ENCODE results near the gene NFIA.

The NFIA gene

DNA sequence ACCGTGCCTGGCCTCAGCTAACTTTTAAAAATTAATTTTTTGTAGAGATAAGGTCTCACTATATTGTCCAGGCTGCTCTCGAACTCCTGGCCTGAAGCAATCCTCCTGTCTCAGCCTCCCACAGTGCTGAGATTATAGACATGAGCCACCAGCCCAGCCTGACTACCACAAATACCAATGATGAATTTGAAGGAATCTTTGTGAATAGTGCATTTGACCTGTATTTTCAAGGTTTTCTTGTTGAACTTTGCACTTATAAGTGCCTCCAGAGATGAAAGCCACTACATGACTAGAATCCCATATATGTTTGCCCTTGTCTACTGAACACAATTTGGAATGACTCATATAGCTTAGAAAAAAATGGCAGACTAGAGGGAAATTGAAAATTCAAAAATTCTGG lies 297.3 kb downstream of the NFIA start:
- no peak for FAIRE-seq

DNA sequence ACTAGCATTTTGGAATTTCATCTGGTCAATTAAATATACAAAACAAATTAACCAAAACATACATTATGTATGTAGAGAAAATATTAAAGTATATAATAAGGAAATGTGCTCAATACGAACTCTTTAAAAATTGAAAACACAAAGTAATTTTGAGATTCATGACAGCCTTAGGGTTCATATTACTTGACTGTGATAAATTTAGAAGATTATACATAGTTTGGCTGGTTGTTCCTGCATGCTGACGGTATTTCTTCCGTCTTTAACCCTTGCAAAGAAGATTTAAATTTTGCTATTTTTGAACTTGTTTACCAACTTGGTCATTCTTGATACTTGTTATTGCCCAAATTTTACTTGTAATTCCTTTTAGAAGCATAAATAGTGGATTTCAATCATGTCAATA lies 298.2 kb downstream of the NFIA start:
- no peak for FAIRE-seq

DNA sequence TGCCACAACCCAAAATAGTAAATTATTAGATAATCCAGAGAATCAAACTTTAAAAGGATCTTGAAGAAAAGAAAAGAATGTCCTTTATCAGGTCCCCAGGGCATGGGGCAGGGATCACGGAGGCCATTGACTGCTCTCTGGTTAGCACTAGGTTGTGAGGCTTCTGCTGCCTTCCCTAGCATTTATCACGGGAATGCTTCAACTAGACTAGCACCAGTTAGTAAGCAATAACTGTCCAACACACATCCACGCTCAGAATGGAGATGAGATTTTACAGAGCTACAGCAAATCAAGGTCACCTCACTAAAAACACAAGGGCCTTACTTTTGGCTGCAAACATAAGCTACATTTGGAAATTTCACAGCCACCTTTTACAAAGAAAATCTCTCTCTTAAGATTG lies 304.0 kb downstream of the NFIA start:
- no peak for FAIRE-seq

DNA sequence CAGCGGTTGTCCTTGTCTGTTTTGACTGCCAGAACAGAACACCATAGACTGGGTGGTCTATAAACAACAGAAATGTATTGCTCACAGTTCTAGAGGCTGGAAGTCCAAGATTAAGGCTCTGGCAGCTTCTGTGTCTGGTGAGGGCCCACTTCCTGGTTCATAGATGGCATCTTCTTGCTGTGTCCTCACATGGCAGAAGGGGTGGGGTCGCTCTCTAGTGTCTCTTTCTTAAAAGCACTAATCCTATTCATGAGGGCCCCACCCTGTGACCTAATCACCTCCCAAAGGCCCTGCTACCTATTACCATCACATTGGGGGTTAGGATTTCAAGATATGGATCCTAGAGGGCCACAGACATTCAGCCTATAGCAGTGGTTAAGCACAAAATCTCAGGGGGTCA lies 304.4 kb downstream of the NFIA start:
- no peak for FAIRE-seq

DNA sequence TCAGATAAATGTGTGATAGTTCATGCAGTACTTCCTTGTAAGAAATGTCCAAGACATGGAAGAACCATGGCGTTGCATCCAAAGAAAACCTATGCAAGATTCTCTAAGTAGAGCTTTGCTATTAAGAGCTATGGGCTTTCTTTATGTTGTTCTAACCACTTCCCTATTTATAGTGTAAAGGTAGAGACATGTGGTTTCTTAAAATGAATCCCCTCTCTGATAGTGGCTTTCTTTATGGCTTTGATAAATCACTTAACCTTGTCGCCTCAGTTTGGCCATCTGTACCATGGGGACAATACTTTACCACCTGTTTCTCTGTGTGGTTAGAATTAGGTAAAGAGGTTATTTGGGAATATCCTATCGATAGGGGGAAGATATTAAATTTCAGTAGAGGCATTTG lies 305.5 kb downstream of the NFIA start:
- FAIRE-seq, result no peak

DNA sequence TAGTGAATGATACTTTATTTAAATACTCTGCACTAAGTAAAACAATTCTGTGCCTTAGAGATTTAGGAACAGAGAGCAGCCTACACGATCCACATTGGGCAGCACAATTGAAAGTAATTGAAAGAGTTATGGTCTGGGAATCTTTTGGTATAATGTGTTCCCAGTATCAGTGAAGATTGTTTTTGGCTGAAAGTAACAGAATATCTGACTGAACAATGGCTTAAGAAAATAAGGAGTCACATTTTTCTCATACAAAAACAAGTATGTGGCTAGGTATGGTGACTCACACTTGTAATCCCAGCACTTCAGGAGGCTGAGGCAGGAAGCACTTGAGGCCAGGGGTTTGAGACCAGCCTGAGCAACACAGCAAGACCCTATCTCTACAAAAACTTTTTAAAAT lies 306.2 kb downstream of the NFIA start:
- FAIRE-seq, result no peak

DNA sequence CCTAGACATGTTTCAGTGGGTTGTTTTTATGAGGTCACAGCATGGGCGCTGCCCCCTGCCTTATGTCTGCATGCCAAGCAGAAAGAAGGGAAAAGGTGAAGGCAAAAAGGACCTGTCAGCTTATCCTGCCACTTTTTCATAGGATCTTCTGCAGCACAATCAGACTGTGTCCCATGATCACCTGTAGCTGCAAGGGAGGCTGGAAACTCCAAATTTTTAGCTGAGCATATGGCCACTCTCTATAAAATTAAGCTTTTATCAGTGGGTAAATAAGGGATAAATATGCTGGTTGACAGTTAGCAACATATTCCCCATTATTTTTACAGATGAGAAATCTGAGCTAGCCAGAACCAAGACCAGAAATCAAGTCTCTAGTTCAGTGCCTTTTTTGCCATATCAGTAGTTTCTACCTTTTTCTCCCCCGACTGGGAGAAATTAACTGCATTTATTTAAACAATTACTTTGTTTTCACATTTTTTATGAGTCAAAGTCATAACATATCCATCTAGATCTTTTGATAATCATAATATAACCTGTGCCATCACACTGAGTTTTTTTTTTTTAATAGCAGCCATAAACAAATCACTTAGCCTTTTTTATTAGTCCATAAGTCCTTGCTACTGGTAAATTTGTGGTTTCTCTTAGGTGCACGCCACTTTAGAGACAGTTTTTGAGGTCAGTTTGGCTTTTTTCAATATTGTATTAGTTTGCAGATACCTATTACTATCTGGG lies 307.0 kb downstream of the NFIA start:
- FAIRE-seq, result peak; percentile 87

DNA sequence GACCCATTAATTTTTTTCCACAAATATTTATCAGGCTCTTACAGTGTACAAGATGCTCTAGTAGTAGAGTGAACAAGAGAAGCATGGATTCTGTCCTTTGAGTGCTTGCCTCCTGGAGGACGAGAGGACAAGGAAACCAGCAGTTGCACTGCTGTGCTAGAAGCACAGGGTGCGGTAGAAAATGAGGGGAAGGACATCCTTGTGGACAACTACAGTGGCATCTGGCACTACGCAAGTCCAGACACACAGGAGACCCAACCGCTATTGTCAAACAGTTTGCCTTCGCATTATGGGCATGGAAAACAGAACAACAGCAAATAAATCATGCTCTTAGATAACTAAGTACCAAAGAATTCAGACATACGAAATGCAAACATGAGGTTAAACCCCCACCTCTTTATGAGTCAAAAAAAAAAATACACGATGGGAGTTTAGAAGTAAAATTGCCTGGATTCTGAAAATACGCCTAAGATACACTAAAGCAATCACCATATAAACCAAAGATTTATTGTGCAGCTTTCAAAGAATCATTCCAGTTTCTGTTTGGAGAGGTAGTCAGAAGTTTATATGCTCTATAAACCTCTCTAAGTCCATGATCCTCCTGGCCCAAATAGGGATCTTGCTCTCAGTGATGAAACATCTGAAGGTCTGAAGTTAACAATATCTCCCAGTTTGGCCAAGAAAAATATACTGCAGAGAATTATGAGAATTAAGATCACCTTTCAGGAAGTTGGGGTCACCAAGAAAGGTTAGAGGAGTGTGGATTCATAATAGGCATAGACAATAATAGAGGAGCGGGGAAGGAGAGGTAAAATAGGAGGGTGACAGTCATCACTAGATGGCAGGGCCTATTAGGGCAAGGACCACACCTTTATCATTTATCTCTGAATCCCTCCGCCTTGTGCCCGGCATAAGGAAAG lies 307.8 kb downstream of the NFIA start:
- FAIRE-seq, result peak; percentile 23

DNA sequence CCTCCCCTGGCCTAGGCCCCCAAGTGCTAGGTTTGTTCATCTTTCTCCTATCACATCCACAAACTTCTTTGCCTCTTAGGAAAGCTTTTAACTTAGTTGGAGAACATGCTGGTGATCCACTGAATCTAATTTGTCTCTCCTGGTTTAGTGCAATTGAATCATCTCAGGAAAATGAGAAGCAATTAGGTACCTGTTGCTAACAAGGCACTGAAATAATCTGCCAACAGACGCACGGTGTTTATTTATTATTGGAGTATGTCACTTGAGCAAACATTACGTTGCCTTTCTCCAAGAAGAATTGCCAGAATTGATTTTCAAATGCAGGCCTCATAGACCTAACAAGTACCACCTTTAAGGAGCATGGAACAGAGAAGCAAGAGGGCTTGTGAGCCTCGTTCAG lies 309.4 kb downstream of the NFIA start:
- no peak for FAIRE-seq

DNA sequence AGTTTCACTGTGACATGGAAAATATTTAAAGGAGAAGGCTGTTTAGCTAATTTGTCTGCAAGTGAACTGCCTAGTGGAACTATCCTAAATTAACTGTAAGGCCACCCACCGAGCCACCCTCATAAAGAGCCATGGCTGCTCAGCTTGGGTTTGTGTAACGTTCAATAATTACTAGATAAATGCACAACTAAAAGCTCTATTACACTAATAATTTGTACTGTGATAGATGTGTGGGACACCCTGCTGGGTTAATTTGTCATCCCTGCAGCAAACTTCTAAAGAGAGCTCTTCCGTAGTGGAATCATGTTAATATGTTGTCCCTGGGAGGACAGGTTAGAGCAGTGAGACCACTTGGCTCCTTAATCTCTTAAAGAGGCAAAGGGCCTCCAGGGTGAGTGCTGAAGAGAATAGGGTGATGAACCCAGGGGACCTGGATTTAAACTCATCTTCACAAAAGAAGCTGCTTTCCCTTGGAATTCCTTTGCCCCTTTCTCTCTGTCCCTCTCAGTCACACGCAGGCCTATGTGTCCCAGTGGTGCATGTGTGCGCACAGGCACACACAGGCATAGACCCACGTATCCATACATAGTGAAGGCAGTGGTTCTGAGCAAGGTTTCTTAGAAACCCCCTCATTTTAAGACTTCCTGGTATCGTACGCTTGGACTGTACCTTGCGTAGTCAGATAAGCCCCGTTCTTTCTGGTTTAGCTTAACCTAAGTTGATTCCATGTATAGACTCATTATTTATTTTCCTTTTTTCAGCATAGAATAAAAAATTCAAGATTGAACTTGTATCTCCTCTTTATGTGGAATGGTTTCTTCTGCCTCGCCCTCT lies 310.3 kb downstream of the NFIA start:
- no peak for FAIRE-seq

DNA sequence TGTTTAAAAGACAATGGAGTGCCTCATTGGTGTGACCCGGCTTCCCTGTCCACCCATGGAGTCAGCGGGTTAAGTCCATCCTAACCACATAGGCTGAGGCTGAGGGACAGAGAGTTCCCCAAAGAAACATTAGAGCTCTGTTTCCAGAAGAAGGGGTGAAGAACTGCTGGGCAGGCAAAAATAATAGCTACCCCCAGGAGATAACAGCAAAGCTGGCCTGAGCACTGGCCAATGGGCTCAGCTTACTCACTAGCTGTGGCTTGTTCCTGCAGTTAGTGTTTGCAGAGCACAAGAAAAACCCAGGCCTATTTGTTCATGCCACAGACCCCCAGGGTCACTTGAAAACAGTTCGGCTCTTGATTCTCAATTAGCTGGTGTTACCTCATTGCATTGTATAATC lies 311.2 kb downstream of the NFIA start:
- no peak for FAIRE-seq

DNA sequence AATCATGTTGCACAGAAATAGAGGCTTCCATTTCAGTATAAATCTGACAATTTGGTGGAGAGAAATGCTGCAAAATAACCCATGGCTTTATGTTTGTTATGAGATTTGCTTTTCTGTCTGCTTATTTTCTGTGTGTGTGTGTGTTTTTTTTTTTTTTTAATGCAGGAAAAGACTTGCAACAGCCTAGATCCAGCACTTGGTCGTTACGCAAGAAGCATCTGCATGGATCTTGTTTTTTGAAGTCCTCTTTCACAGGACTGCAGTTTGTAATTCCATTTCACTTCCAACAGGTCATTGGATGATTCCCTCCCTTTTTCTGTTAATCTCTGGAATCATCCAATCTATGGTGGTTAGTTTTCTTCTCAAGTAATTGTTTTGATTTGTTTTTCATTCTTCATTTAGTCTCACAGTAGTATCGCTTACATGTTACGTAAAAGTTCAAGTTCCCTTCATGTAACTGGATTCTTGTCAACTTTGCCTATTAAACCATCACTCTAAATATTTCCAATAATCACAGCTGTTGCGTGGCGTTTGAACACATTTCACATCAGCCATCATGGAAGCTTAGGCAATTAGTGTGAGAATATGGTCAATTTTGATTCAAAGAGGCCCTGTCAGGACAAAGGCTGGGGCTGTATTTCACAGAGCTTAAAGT lies 312.9 kb downstream of the NFIA start:
- FAIRE-seq, result no peak

DNA sequence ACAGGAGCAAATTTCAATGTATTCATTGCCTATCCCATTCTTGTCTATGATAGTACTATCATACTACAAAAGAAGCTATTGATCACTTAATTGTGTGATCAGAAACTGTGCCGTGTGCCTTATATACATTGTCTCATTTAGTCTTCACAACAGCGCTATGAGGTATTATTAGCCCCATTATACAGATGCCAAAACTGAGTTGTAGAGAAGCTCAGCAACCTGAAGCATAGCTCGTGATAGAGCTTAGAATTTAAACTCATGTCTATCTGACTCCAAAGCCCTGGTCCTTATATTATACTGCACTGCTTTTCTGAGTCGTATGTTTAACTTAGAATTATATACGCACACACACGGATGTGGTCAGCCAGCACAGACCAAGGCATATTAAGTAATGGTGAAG lies 315.1 kb downstream of the NFIA start:
- FAIRE-seq, result no peak

DNA sequence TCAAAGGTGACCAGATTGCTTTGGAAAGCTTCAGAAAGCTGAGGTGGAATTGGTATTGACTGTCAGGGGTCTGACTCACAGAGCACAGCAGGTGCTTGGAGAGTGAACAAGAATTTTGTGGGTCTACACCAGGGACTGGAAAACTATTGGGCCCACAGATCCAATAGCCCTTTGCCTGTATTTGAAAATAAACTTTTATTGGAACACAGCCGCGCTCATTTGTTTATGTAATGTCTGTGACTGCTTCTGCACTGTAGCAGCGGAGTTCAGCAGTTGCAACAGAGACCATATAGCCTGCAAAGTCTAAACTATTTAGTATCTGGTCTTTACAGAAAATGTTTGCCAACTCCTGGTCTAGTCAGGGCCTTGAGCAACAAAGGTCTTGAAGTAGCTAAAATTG lies 315.6 kb downstream of the NFIA start:
- FAIRE-seq, result no peak

DNA sequence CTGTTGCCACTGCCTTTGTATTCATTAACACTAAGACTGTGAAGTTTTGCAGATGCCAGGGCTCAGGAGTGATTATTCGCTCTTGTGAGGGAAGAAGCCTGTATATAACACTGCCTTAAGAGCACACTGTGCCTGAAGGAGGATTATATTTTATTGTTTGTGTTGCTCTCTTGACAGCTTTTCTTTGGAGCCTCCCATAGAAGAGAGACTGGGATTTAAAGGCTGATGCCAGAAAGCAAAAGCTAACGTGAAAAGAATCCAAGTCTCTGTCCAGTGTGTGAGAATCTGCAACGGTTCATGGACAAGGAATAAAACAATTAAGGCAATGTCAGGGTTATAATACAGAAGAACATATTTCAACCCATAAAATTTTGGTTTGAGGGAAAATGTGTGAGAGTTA lies 316.8 kb downstream of the NFIA start:
- FAIRE-seq, result no peak

DNA sequence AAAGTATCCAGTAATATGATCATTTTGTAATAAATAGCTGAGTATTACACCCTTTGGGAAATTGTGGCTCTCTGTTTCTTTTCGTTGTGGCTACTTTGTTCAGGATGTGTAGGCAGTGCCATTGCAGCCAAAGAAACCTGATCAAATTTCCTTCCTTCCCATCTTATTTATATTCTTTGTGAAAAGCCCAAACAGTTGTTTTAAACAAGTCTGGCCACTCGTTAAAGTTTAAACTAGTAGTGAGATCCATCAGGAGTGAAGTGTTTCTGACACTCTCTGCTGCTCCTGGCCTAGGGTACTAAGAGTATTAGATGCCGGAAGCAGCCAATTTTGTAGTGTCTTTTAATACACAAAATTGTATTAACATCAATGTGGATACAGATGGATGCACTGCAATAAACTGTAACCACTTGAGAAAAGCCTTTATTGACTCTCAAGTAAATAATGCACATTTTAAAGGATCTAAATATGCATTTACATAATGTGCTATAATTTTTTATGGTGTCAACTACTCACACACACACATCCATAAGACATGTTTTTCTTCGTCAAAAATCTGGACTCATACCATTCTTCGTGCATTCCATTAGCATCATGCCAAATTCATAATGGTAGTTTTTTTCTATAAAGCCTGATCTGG lies 317.9 kb downstream of the NFIA start:
- no peak for FAIRE-seq

DNA sequence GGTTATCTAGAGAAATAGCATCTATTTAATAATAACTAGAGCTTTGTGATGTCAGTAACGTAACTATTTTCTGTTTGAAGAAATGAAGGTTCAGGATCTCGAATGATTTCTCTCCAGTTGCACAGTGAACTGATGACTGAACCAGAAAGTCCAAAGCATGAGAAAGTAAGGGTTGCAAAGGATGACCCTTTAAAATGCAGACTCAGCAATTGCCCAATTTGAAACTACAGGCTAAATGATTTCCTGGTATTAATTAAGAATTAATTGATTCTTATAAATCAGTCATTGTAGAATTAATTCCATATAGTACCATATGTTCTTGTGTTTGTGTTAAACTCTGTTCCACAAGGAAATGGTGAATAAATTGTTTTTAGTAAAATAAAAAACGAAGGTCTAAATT lies 318.6 kb downstream of the NFIA start:
- no peak for FAIRE-seq

DNA sequence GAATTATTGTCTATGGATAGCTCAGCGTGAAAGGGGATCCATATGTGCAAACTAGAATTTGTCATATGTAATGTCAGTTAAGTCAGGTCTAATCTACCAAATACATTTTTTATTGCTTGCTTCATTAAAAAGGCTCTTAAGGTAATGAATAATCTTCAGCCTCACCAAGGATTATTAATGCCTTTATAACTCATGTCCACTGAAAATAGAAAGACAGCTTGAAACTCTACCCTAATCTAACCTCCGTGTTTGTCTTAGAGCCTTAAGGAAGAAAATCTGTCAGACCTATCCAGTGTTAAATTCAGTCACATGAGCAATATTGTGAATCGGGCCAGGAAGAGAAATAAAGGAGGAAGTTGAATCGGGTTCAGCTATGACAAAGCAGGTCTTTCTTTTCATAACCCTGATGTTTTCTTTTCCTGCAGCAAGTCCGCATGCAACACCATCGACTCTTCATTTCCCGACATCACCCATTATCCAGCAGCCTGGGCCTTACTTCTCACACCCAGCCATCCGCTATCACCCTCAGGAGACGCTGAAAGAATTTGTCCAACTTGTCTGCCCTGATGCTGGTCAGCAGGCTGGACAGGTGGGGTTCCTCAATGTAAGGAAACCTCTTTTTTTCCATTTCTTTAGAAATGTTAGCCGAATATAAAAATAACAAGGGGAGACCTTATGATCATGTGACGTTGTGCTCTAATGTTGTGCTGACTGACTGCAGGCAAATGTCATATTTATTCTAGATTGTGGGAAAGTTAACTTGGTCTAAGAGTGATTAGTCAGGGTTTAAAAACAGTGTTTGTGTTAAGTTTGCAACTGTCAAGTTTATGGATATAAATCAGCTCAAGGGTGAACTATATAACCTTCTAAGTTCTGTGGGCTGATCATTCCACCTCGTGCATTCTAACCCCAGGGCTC lies 321.6 kb downstream of the NFIA start:
- no peak for FAIRE-seq

DNA sequence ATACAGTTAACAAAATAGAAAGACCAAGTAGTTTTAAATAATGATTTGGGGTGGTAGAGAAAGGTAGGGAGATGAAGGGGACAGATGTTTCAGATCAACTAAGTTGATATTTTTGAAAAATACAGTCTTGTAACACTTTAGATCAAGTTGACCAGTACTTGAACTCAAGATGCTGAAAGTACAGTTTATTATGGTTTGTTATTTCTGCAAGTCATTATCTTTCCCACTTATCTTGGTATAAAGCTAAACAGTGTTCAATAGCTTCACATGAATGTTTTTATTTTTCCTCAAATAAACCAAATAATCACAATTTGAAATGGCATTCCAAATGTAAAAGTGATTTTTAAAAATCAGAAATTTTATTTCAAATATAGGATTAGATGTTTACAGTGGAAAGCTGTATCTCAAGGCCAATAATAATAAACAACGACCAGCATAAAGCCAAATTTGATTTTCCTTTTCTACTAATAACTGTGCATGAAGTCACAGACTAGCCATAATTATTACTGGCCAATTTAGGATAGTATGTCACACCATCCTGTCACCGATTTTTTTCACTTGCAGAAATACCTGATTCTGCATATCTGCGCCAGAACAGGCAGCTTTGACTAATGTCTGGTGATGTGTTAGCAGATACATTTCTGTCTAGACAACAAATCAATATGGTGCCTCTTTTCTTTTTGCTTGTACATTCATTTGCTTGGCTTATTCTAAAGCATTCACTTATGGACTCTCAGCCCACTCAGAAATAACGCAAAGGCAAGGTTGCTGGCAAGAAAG lies 322.4 kb downstream of the NFIA start:
- peak; percentile 88 for FAIRE-seq

DNA sequence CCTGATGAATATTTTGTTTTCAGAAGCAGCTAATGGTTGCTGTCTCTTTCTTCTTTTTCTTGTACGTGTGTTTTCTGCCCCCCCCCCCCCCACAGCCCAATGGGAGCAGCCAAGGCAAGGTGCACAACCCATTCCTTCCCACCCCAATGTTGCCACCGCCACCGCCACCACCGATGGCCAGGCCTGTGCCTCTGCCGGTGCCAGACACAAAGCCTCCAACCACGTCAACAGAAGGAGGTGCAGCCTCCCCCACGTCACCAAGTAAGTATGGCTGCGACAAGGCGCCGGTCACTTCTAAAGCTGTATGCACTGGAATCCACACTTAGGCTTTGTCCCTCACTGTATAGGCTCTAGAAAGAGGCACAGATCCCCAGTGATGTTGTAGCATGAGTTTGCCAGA lies 324.1 kb downstream of the NFIA start:
- FAIRE-seq, result no peak
